Posterior cingulate gyrus (tissue), 11 donors: ENCODE measurements around the gene INPP4A.

Experiments used
- DNase-seq, 10 donors: peaks; one replicate each; pipeline versions ENCODE4 v3.0.0 to v3.0.0-alpha.2; 2020 to 2021; ENCODE audit warnings: mixed read lengths in 3 of 10
- intact Hi-C: fragments of 100-400 bp; cut with DNase I; formaldehyde crosslinking; loops from one replicate; pipeline ENCODE4 v1.15.1; 2023

Gene INPP4A

DNA sequence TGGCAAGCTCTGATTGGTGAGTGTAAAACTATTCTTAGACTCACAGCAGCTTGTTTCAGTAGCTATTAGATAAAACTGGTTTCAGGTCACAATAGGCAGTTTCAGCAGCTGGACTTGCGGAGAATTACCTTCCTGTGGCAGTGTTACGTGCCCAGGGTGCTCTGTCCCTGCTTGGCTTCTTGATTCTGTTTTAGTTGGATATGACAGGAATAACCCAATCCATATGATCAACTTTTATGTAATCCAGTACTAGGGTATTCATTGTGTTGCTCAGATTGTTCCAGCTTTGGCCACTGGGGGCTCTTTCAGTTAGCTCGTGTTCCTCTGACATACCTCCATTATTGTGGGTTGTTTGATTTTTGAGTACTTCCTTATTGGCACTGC, 43.1 kb downstream of the INPP4A start:
- DNase-seq = no peak
- intact Hi-C loops = no loop called here

DNA sequence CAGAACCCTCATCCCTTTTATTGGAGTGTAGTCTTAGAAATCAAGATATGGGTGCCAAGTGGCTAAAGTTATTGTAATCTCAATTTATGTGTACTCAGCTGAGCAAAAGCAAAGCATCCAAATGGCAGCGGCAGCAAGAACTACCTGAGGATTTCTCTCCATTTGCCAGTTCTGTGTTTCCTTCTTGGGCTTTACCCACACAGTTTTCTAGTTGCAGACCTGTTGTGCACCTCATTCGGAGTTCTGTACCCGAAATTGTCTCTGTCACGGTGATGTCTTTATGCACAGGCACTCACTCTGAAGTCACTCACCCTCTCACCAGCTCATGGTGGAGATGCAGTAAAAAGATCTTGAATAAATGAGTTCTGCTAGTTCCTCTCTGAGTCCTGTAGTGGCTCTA, 43.6 kb downstream of the INPP4A start:
- intact Hi-C loops = no loop called here
- no peak for DNase-seq

DNA sequence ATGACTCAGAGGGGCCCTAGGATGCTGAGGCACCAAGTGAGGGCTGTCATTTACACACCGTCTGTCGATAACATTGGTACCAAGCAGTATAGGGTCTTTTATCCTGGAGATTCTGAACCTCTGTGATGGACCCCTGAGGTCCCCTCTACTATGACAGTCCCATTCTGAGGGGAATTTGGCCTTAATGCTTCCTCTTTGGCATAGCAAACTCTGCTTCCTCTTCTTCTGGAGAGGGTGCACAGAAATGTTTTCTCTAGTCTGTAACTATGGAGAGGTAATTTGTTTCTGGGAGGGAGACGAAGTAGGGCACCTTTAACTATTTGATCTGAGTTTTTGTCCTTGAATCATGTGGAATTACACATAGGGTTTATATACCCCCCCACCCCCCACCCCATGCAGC, 44.8 kb downstream of the INPP4A start:
- intact Hi-C loops = no loop called here
- no peak for DNase-seq

DNA sequence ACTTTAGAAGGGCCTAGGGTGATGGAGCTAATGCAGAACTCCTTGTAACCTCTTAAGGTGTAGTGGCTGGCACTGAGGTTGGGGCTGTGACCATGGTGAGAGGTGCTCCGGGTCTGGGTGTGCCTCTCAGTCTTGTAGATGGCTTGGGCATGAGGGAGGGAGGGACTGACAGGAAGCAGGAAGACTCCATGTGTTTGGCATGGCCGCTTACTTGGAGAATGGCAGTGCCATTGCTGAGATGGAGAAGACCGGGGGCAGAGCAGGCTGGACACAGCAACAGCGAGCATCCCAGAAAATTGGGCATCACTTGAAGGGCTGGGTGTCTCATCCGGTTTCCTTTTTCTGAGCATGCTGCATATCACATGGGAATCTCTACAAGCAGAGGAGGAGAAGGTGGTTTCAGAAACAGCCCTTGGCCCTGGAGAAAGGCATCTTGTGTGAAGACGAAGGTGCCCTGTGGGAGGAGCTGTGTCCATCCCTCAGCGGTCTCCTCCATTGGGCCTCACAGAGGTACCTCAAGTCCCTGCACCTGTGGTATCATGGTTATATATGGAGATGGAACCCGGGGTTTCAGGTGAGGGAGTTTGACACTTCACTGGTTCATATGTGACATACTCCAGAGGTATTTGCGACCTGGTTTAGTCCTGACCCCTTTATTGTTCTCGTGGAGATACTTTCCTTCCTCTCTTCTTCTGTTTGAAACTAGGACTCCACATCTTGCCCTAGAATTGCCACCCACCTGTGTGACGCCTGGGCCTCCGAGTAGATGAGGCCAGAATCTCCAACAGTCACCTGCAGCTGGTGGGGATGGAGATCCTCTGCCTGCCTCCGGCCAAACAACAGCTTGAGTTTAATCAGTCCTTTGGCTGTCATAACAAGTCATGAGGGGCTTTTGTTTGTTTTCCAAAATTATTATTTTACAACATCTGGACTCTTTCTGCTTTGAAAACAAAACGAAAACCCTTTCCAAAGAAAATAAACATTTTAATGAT, 45.6 kb downstream of the INPP4A start:
- intact Hi-C loops = no loop called here
- DNase-seq = peak in 1 of 10 donors; percentile 68

DNA sequence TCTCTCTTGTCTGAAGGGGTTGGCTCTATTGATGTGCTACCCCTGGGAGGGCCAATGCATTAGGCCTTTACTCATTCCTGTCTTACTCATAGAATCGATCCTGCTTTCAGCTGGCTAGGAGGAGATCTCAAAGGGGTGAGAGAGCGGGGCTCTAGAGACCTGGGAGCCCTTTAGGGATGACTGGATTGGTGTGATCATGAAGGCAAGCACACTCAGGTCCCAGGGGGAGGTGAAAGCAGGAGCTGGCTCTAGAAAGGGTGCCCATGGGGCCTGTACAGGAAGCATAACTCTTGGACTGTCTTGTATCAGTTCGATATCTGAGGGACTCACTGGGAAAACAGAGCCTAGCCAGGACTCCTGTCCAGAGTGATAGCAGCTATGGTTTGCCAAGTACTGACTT, 47.8 kb downstream of the INPP4A start:
- no peak for DNase-seq
- intact Hi-C loops = no loop called here

DNA sequence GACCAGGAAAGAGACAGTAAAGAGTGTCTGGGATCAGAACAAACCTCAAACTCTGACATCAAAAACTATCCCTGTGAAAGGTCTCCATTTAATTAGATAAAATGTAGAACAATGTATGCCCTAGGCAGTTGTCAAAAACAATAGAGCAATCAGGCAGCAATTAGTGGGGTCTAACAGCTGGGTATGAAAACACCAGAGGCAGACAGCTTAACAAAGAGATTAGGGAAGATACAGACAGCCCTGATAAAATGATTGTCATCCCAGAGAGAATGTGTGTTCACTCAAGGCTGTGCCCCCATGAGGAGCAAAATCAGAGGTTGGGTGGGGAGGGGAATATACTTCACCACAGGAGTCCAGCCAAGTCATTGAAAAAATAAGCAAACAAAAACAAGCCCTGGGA, 50.0 kb downstream of the INPP4A start:
- DNase-seq = no peak
- intact Hi-C loops = no loop called here

DNA sequence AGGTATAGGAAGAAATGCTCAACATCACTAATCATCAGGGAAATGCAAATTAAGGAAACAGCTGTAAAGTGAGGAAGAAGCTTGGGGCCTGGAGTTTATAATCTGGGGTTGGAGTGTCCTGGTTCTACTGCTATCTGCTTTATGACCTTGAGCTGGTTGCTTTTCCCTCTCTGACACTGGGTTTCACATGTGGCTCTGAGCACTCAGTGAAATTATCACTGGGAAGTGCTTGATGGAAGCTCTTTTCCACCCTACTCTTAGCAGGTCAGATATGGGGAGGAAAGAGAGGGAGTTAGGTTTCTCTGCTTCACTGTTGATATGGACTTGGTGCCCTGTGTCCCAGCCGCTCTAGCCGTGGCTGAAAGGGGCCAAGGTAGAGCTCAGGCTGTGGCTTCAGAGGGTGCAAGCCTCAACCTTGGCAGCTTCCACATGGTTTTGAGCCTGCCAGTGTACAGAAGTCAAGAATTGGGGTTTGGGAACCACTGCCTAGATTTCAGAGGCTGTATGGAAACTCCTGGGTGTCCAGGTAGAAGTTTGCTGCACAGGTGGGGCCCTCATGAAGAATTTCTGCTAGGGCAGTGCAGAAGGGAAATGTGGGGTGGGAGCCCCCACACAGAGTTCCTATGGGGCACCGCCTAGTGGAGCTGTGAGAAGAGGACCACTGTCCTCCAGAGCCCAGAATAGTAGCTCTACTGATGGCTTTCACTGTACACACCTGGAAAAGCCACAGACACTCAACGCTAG, 52.3 kb downstream of the INPP4A start:
- DNase-seq = no peak
- intact Hi-C loops = no loop called here

DNA sequence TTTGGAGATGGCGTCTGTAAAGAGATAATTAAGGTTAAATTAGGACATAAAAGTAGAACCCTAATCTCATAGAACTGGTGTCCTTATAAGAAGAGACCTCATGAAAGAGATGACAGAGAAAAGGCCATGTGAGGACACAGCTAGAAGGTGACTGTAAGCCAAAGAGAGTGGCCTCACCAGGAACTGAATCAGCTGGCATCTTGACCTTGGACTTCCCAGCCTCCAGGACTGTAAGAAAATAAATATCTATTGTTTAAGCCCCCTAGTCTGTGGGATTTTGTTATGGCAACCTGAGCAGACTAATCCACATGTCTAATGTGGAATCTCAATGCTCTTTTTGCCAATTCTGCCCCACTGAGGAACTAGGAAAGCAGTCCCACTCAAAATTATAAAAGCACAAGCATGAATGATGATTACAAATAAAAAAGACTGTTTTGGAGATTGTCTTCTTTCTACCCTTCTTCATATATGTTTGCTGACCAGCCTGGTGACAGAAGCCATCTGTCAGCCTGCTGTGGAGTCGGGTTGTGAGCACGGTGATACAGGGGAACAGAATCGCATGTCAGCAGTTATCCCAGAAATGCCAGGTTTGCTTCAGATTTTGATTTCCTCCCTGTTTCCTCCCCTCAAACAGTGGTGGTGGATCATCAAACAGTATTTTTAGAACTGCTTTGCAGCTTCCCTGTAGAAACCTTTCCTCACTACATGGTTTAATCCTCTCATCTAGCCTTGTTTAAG, 54.2 kb downstream of the INPP4A start:
- no peak for DNase-seq

DNA sequence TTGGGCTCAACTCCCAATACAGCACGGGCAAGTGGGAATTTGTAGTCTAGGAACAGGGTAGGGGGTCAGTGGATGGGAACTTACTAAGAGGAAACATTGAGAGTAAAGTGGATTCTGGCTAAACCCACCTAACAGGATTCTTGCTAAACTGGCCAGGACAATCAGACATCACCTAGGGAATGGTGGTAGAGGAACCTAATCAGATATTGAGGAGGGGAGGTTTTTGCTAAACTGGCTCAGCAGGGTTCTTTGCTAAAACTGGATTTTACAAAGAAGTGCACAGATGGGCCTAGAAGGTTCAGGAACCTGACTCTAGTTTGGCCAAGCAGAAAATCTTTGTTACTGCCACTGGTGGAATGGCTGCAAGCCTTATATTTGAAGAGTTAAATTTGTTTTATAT, 55.9 kb downstream of the INPP4A start:
- intact Hi-C loops = no loop called here
- no peak for DNase-seq

More for the DNA sequence above, 54.2 kb downstream of the INPP4A start:
- intact Hi-C loops = no loop called here

DNA sequence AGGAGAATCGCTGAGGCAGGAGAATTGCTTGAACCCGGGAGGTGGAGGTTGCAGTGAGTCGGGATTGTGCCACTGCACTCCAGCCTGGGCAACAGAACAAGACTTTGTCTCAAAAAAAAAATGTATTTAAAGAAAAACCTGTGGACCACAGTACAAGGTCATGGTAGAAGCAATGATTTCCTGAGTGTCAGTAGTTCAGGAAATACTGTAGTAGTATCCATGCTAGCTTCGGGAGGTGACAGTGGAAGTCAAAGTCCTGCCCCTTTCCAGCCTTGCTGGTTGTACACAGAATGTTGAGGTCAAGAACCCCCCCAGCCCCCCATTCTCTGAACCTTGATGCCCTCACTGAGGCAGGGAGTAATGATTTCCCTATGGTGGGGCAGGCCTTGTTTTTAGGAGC, 56.6 kb downstream of the INPP4A start:
- intact Hi-C loops = no loop called here
- no peak for DNase-seq

DNA sequence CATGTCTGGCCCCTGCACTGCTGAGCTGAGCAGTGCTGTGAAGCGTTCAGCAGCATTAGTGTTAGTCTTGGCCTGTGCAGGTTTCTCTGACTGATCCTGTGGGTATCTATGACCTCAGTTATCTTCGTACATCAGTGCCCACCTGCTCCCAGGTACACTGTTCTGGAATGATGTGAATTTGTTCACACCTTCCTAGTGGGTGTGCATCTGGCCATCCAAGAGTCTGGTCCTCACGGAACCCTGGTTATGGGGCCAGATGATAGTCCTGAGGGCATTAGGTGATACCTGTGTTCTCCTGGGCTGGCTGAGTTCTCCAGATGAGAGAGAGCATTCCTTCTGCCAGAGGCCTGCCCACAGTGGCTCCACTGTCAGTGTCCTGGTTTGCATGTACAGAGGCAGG, 57.2 kb downstream of the INPP4A start:
- no peak for DNase-seq
- intact Hi-C loops = no loop called here

DNA sequence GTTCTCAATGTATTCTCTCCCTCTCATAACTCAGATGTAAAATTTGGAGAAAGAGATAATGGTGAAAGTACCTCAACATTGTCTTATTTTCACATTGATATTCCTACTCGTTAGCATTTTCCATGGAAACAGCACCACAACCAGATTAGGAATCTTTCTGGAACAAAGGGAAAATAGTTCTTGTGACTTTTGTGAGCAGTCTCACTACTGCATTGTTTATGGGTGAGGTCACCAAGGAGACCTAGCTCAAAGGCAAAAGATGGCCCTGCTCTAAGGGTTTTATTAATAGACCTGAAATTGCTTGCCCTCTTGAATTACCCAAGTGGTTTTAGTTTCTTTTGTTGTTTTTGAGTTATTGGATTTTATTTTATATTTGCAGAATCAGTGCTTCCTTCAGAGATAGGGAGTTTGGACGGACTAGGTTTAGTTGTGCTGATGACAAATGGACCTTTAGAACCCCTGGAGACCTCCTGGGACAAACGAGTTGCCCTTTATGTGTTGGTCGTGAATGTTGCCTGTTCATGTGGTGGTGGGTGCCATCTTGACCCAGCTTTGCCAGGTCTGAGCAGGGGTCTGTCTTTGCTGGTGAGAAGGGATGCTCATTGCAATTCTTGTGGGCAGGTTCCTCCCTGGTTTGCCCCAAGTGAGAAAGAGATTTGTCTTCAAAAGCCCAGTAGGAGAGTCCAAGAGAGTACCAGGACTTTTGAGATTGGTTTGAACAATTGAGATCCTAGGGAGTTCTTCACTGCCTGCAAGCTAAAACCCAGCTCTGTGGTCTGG, 58.1 kb downstream of the INPP4A start:
- no peak for DNase-seq
- intact Hi-C loops = no loop called here

DNA sequence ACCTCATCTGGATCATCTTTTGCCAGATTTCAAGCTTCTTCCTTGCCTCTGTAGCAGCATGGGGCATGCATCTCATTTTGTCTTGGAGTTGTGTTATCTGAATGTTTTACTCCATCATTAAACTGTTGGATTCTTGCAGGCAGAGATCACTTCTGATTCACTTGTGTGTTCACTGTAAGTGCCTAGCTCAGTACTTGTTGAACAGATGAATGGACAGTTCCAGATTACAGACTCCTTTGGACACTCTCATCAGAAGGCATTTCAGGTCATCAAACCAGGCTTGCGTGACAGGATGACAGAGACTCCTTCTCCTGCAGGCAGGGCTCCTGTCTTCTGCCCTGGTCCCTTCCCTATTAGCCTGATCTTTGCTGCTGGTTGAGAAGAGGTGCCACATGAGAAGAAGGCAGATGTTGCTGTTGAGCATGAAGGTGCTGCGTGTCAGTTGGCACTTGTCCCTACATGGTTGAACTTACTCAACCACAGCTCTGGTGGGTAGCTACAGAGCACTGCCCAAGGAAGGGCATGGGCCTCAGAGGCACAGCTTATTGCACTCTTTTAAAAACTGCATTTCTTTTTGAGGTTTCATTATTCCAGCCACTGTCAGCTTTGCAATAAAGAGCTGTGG, 58.9 kb downstream of the INPP4A start:
- DNase-seq = no peak
- intact Hi-C loops = no loop called here

DNA sequence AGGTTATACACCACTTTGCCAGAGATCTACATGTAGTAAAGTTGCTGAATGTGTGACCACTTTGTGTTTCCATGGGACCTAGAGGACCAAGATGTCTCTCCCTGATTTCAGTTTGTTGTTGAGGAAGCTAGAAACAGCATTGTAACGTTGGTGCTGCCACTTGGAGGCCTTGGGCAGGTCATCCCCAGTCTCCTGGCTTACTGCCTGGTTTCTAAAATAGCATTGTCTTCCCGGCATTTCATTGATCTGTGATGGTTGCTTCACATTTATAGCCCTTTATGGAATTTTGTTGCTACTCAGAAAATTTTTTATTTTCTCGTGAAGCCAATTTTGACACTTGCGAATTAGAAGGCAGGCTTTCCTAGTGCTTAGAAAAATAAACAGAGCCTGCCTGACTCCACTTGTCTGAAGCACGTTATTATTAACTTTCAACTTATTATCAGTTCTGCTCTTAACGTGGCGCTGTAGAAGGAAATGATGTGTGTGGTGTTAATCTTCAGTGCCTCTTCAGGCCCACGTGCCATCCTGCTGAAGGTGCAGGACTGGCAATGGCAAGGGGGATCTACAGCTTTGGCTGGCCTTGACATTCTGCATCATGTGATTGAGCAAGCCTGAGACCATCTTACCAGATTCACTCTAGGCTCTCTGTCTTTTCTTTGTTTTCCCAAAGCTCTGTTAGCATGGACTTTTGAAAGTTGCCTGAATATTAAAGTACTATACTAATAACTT, 59.9 kb downstream of the INPP4A start:
- intact Hi-C loops = no loop called here
- DNase-seq = no peak

DNA sequence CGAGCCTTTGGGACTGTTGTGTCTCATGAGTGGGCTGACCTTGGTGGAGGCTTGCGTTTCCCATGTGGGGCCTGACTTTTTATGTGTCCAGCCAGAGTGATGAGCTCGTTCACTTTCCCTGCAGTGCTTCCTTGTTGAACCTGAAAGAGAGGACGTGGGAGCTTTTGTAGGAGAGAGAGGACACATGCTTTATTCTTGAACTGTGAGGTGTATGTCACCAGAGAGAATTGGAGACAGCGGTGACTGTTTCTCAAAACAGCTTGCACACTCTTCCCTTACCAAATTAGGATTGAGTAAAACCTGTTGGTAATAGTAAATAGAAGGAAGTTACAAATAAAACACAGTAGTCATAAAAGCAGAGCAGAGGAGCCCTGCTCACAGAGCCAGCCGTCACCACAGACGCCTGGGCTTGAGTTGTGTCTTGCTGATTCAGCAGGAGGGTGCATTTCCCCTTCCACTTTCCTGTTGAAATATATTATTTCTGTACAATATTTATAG, 60.7 kb downstream of the INPP4A start:
- intact Hi-C loops = no loop called here

DNA sequence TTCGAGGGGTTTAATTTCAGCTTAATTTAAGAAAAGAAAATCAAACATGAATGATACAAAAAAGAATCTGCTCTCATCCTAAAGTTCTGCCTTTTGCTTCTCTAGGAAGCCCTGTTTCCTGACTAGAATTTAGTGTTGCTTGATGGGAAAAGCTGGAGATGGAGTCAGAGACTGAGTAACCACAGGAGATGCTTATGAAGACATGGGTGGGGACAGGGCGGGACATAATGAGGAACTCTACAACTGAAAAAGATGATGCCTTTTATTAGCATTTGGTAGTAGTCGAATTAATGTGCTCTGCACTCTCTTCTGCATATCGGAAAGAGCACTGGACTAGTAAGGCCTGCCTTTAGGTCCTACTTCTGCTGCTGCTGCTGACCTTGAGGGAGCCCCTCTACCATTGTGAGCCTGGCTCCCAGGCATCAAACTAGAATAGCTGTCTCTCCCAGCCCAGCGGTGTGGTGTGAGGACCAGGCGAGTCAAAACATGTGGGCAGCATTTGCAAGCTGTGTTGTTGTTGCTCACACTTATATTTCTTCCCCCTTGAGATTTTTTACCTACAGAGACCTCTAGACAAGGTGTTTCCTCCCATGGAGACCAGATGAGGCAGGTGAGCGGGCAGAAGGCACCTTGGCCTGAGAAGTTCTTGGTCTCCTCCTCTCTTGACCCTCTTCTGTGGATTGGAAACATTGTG, 61.5 kb downstream of the INPP4A start:
- no peak for DNase-seq
- intact Hi-C loops = no loop called here

More for the DNA sequence above, 60.7 kb downstream of the INPP4A start:
- DNase-seq = peak in 1 of 10 donors; percentile 79

DNA sequence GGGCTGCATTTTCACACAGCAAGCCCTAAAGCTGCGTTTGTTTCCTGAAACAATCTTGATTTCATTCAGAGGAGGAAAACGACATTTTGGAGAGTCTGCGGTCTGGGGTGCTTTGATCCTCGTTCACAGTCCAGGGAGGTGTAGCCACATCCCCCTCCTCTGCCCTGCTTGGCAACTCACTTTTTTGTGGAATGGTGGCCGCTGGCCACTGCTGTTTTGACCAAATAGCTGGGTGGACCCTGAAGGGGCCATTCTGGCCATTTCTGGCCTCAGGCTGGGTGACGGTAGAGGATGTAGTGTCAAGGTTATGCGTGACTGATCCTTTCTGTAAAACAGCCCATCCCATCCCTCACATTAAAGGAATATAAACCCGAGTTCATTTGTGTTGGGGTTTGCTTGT, 62.2 kb downstream of the INPP4A start:
- DNase-seq = no peak
- intact Hi-C loops = no loop called here

DNA sequence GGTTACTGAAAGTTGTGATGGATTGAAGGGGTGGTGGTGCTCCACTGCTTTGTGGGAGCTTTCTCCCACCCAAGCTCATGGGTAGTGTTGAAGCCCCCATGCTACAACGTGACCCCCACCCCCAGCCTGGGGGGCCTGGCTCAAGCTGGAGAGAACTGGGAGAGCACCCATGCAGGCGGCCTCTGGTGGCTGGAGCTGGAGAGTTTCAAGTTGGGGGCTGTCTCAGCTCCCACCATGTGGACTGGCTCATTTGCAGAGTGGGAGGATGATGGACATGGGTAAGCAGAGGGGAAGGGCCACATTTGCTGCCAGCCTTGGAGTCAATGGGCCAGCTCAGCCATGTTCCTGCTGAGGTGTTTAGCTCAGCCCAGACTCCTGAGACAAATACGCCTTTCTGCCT, 62.8 kb downstream of the INPP4A start:
- DNase-seq = no peak
- intact Hi-C loops = no loop called here
